ENCODE results near the gene KLHL30.

The KLHL30 gene

DNA sequence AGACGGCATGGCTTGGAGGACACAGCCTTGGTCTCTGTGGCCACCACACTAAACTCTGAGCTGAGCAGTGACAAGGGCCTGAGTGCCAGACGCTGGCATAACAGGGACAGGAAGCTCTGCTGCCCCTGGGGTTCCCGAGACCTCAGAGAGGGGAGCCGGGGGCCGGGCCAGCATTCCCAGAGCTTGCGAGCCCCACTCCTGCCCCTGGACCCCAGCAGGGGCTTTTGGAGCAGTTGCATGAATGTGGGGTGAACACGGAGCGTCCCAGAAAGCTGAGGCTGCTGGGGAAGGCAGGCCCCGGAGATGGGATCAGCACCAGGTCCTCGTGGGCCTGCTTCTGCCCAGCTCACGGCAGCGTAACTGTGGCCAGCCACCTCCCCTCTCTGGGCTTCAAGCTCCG is 12.7 kb downstream of the KLHL30 start:
- TF ChIP-seq POLR2AphosphoS5 (IDR thresholded peaks at IDR 0.05; ENCODE audit: low read depth, low read length), result no peak
- TF ChIP-seq REST (IDR thresholded peaks at IDR 0.05; ENCODE audit: insufficient read depth in 1 of 2, low read depth in 2 of 2, low read length in 2 of 2), result no peak
- TF ChIP-seq FOXP2 (optimal IDR thresholded peaks at IDR 0.05; ENCODE audit: borderline replicate concordance, extremely low read depth, extremely low read length, insufficient read depth), result no peak
- TF ChIP-seq SIN3A (IDR thresholded peaks at IDR 0.05; ENCODE audit: borderline replicate concordance, insufficient read depth, low read length), result no peak
- no peak for TF ChIP-seq TAF1 (IDR thresholded peaks at IDR 0.05; ENCODE audit: borderline replicate concordance, insufficient read depth, low read length)

DNA sequence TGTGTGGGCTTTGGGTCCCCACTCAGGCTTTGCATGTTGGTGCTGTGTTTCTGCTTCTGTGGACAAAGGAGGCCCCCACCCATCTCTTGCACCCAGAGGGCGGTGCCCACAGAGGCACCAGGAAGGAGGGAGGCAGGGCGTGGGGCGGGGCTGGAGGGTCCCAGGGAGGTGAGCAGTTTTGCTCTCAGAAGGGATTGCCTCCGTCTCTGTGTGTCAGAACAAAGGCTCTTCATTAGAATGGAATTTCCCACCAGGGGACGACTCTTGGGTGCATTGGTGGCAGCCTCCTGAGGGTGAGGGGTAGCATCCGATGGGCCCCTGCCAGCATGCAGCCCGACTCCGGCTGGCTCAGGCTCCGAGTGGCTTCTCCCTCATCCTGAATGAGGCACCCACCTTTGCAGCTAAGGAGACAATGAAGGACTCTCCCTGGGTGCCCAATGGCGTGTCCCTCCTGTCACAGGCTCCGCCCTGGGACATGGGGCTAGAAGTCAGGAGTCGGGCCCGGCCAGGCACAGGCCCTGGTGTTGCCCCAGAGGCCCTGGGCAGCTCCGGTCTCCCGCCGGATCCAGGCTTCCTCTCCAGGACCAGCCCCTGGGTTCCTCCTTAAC is 13.3 kb downstream of the KLHL30 start:
- no peak for TF ChIP-seq FOXP2 (optimal IDR thresholded peaks at IDR 0.05; ENCODE audit: borderline replicate concordance, extremely low read depth, extremely low read length, insufficient read depth)
- TF ChIP-seq TAF1 (IDR thresholded peaks at IDR 0.05; ENCODE audit: borderline replicate concordance, insufficient read depth, low read length), result no peak
- no peak for TF ChIP-seq REST (IDR thresholded peaks at IDR 0.05; ENCODE audit: insufficient read depth in 1 of 2, low read depth in 2 of 2, low read length in 2 of 2)
- TF ChIP-seq POLR2AphosphoS5 (IDR thresholded peaks at IDR 0.05; ENCODE audit: low read depth, low read length), result no peak
- TF ChIP-seq SIN3A (IDR thresholded peaks at IDR 0.05; ENCODE audit: borderline replicate concordance, insufficient read depth, low read length), result no peak

DNA sequence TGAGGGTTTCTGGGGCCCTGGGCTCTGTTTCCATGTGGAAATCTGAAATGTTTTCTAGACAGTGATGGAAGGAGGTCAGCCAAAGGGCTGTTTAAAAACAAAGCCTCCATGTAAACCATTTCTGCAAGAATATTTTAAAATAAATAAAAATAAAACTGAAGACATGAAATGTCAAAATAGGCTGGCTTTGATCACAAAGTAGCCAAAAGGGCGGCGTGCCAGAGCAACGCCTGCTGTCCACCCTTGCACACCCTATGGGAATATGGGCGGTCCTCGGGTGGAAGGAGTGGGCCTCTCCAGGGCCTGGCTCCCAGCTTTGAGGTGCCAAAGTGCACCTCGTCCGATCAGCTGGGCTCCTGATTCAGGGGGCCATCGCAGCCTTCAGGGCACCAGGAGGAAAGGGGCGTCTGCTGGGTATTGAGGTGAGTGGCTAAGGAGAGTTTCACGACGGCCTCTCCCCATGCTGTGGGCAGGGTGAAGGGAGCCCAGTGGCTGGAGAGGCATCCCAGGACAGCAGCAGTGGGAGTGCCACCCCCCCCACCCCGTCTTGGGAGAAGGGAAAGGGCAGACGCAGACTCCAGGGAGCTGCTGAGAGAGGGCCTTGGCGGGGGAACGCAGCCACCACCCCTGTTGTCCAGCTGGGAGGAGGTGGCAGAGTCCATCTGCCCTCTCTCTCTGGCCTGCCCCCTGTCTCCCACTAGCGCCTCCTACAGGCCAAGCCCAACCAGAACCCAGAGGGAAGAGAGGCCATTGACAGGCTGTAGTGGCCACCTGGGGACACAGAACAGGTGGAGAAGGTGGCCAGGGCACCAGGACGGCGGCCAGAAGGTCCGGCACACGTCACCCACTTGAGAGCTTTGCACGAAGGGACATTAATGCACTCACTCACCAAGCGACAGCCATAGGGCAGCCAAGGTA is 14.6 kb downstream of the KLHL30 start:
- TF ChIP-seq REST (IDR thresholded peaks at IDR 0.05; ENCODE audit: insufficient read depth in 1 of 2, low read depth in 2 of 2, low read length in 2 of 2), result no peak
- no peak for TF ChIP-seq FOXP2 (optimal IDR thresholded peaks at IDR 0.05; ENCODE audit: borderline replicate concordance, extremely low read depth, extremely low read length, insufficient read depth)
- TF ChIP-seq TAF1 (IDR thresholded peaks at IDR 0.05; ENCODE audit: borderline replicate concordance, insufficient read depth, low read length), result no peak
- TF ChIP-seq SIN3A (IDR thresholded peaks at IDR 0.05; ENCODE audit: borderline replicate concordance, insufficient read depth, low read length), result no peak
- no peak for TF ChIP-seq POLR2AphosphoS5 (IDR thresholded peaks at IDR 0.05; ENCODE audit: low read depth, low read length)

GRCh38 chr2:238154570-238154969 is 16.1 kb downstream of the KLHL30 start:
- TF ChIP-seq FOXP2 (optimal IDR thresholded peaks at IDR 0.05; ENCODE audit: borderline replicate concordance, extremely low read depth, extremely low read length, insufficient read depth), result no peak
- TF ChIP-seq POLR2AphosphoS5 (IDR thresholded peaks at IDR 0.05; ENCODE audit: low read depth, low read length), result no peak
- no peak for TF ChIP-seq TAF1 (IDR thresholded peaks at IDR 0.05; ENCODE audit: borderline replicate concordance, insufficient read depth, low read length)
- TF ChIP-seq REST (IDR thresholded peaks at IDR 0.05; ENCODE audit: insufficient read depth in 1 of 2, low read depth in 2 of 2, low read length in 2 of 2), result no peak
- TF ChIP-seq SIN3A (IDR thresholded peaks at IDR 0.05; ENCODE audit: borderline replicate concordance, insufficient read depth, low read length), result no peak

All from PFSK-1 (cell line).